AG08396 (cell line): Measurements from ENCODE around the gene B3GNT8.
"Not testable (repeated sequence)": the region's sequence is repeated elsewhere in the genome, so short reads cannot be mapped to it uniquely, and the experiment has no call there.

Source experiments
- DNase-seq: peaks from one replicate; pipeline ENCODE4 v3.0.0; 2012; ENCODE audit warnings: low spot score, mixed read lengths

B3GNT8 gene

DNA sequence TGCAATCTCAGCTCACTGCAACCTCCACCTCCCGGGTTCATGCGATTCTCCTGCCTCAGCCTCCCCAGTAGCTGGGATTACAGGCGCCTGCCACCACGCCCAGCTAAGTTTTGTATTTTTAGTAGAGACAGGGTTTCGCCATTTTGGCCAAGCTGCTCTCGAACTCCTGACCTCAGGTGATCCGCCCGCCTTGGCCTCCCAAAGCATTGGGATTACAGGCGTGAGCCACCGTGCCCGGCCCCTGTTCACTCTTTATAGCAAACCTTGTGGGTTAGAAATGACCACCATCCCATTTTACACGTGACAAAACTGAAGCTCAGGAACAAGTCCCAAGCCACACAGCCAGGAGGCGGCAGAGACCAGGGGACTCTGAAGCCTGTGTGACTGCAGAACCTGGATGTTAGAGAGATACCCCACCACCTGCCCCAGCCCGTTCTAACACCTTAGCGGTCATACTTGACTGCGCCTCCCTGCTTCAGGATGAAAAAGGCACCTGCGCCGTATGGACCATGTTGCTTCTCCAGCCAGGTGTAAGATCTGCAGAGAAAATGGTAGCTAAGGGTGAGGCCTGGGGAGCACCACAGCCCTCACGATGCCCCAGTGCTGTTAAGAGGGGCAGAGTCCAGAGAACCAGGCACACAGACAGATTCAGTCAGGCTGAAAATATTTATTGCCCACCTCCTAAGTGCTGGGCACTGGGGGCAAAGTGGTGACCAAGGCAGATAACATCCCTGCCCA lies 8.9 kb upstream of the B3GNT8 start:
- DNase-seq, result no peak

- DNase-seq, result not testable (repeated sequence)
Measured at GRCh38 chr19:41435376-41435775, 8.2 kb upstream of the B3GNT8 start.

- no peak for DNase-seq
Measured at GRCh38 chr19:41434450-41434849, 7.3 kb upstream of the B3GNT8 start.

DNA sequence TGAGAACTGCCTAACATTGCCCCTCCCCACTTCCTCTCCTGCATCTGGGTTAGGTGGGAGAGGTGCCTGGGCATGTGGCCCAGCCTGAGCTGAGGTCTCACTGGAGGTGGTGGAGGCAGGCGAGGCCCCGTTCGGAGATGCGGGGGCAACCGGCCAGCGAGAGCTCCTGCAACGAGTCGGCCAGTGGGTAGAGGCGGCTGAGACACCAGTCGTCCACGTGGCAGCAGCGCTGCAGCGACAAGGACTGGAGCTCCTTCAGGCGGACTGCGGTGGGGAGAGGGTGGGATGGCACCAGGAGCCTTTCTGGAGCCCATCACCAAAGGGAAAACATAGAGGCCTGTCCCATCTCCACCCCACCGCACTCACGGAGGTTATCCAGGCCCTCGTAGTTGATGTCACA lies 6.0 kb upstream of the B3GNT8 start:
- no peak for DNase-seq

GRCh38 chr19:41431426-41432386 lies 4.5 kb upstream of the B3GNT8 start:
- peak; percentile 55 for DNase-seq

DNA sequence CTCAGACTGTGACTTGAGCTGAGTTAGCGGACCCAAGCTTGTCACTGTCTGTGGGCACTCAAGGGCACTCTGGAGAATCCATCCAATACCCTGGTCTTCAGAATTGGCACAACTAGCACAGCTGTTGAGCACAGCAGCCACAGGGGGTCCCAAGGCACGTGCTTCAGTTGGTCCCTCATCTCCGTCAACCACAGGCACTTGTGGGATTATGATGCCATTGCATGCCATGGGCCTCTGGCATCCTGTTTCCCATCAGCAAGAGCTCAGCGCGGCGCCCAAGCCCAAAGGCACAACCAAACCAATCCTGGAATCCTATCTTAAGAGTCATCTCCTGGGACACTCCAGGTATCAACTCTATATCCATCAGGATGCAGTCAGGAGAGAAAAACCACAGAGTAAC lies 3.7 kb upstream of the B3GNT8 start:
- no peak for DNase-seq

DNA sequence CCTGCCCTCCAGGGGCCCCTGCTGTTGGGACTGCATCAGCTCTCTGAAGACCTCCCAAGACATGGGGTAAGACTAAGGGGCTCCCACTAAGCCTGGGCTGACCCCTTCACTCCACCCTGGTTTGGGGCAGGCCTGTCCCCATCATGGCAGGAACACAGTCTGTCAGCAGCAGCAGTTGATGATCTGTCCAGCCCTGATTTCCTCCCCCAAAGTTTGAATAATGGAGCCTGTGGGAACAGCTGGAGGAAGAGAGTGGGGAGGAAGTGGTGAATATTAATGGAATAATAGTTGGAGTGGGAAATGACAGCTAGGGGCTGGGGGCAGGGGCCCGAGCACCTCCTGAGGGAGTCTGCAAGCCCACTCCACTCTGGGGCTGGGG lies 1.3 kb upstream of the B3GNT8 start:
- DNase-seq, result no peak

- DNase-seq, result peak; percentile 48
Measured at GRCh38 chr19:41427647-41428480, 690 bp upstream of the B3GNT8 start.

DNA sequence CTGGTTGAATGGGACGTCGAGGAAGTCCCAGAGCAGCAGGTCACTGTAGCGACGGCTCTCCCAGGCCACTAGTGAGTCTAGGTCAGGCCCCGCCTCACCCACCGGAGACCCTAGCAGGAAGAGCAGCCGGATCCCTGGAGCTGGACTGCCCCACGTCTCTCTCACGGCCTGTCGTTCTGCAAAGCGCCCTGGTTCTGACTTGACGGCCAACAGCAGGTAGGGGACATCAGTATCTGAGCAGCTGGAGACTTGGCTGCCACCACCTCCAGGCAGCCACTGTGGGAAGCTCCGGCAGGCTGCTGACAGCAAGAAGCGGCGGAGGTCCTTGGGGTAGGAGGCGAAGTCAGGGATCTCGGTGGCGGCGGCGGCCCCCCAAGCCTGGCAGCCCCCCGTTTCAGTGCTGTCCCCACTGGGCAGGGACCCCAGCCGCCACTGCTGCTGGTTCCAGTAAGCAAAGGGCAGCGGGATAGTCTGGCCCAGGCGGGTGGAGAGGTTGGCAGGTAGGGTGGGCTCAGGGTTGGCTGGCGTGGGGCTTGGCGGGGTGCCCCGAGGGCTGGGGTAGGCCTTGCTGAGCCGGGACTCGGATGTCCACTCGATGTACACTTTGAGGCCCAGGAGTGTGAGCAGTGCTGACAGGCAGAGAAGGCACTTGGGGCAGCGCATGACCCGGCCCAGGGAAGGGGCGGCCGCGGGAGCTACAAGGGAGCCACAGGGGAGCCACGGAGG lies 895 bp downstream of the B3GNT8 start:
- DNase-seq, result no peak

DNA sequence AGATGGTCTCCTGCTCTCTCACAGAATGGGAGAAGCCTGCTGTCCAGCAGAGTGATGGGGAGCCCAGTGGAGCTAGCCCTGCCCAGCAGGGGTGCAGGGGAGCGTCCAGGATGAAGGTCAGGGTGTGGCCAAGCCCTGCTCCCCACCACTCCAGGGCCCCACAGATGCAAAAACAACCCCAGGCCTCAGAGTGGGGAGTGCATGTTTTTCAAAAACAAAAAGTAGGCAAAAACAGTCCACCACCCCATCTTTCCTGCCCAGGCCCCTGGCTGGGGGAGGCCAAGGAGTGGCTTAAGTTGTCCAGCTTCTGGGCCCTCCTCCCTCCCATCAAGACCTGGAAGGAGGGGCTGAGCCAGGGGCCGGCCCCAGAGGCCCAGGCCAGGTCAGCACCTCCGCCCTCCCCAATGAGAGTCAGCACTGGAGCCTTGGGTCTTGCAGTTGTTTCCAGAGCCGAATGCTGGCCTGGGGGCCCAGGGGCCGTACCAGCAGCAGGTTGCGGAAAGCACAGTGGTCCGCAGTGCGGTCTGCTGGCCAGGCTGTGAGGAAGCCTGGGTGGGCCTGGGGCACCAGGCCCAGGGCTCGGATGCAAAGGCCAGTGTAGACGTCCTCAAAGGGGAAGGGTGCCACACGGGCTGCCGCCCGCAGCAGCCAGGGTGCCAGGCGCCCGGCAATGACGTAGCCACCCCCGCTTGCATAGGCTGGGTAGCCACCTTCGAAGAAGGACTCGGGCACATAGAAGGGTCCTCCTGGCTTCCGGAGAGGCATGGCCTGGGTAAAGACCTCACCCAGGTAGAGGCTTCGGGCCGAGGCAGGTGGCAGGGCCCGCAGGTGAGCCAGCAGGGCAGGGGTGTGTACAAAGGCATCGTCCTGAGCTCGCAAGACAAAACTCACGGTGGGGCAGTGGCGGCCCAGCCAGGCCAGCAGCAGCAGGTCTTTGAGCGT lies 1.7 kb downstream of the B3GNT8 start:
- no peak for DNase-seq

- no peak for DNase-seq
Measured at GRCh38 chr19:41424335-41425173, 2.6 kb downstream of the B3GNT8 start.

DNA sequence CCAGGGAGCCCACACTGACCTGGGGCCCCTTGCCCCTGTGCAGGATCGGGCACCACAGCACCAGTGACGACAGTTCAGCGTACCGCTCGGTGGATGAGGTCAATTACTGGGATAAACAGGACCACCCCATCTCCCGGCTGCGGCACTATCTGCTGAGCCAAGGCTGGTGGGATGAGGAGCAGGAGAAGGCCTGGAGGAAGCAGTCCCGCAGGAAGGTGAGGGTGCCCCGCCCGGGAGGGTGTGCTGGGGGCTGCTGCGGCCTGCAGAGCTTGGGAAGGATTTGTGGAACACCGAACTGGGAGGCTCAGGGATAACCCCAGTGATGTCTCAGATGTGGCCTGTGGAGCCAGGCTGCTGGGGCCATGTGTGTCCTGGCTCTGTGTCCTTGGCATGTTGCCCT lies 4.2 kb downstream of the B3GNT8 start:
- DNase-seq, result no peak

GRCh38 chr19:41422456-41422855 lies 4.7 kb downstream of the B3GNT8 start:
- no peak for DNase-seq

- DNase-seq, result no peak
Measured at GRCh38 chr19:41421973-41422372, 5.2 kb downstream of the B3GNT8 start.

GRCh38 chr19:41421314-41421713 lies 5.9 kb downstream of the B3GNT8 start:
- DNase-seq, result no peak

DNA sequence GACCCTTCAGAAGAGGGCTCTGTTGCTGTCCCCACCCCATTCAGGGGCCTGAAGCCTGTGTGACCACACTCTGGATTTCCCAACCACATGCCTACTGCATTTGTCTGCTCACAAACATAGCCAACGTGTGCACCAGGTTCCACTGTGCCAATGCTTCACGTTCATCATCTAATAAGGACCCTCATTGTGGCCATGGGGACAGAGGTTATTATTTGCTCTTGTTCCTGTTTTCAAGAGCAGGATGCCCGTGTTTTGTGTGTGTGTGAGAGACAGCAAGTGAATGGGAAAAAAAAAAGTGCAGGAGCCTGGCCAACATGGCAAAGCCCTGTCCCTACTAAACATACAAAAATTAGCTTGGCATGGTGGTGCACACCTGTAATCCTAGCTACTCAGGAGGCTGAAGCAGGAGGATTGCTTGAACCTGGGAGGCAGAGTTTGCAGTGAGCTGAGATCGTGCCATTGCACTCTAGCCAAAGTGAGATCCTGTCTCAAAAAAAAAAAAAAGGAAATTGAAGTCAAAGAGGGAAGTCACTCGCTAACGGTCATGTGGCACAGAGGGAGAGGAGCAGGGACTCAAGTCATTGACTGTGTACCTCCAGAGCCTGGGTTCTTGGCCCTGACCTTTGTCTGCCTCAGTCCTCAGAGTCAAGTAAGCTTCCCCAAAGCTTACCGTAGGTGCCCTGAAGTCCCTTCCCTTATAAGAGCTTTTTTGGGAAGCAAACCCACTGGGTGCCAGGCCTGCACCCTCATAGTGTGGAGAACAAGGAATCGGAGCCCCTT lies 6.9 kb downstream of the B3GNT8 start:
- DNase-seq, result no peak

DNA sequence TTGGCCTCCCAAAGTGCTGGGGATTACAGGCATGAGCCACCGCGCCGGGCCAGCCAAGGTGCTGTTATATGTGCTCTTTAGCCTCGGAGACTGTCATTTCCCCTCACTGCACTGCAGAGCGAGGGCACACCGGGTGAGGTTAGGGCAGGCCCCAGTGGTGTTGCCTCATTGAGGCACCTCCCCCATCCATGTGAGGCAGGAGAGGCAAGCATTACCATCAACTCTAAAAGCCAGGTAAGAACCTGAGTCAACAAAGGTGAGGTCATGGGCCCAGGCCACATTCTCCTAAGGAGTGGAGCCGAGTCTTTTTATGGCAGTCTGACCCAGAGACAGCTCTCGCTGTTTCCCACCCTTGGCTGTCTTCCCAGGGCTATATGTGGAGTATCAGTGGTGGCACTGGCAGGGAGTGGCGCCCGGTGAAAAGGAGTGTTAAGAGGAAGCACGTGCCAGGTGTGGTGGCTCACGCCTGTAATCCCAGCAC lies 10.9 kb downstream of the B3GNT8 start:
- no peak for DNase-seq

DNA sequence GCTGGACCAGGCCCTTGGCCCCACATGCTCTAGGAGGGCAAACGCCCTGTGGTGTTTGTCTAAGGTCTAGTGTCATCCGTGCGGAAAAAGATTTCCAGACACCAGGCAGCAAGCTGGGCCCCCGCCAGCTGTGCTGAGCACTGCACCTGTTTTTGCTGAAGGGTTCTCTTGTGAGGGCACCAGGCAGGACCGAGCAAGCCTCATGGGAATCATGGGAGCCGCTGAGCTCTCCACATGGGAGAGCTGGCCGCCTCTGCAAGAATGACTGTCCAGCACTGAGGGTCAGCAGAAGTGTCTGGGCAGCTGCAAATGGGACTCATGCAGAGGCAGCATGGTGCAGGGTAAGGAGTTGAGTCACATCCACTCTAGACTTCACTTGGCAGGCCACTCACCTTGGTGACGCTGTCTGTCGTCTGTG lies 12.0 kb downstream of the B3GNT8 start:
- DNase-seq, result no peak

DNA sequence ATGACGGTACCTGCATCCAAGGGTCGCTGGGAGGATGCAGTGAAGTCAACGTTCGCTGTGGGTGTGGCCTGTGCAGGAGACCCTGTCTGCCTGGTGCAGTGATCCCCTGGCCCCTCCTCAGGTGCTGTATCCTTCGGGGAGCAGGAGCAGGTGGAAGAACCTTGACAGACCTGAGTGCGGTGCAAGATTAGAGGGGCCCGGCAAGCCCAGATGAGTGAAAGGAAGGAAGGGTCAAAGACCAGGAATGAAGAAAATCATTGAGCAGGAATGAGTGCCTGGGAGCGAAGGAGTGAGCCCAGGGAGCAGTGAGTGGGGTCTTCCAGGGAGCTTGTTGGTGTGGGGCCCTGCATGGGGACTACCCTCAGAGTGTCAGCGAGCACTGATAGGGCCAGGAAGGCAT lies 12.7 kb downstream of the B3GNT8 start:
- DNase-seq, result no peak
